Effector CD4-positive, alpha-beta T cell (primary cell): Measurements from ENCODE around the gene DTX3.
A peak's percentile ranks its signal among the peaks of the same experiment; 100 is the strongest.
"Not testable (repeated sequence)": the region's sequence is repeated elsewhere in the genome, so short reads cannot be mapped to it uniquely, and the experiment has no call there.

Source experiments
- DNase-seq: peaks from one replicate; pipeline ENCODE4 v3.0.0-alpha.2; 2020

Gene DTX3

GRCh38 chr12:57632958-57633840 is 28.6 kb downstream of the DTX3 start, which contains the start of gene B4GALNT1:
Gene B4GALNT1, minus strand, starts transcription at chr12:57633201. Its CDS starts 1,069 bp downstream, at chr12:57632132.
- DNase-seq: peak; percentile 44

- DNase-seq: not testable (repeated sequence)
Observed at GRCh38 chr12:57636731-57637130, 32.1 kb downstream of the DTX3 start.

DNA sequence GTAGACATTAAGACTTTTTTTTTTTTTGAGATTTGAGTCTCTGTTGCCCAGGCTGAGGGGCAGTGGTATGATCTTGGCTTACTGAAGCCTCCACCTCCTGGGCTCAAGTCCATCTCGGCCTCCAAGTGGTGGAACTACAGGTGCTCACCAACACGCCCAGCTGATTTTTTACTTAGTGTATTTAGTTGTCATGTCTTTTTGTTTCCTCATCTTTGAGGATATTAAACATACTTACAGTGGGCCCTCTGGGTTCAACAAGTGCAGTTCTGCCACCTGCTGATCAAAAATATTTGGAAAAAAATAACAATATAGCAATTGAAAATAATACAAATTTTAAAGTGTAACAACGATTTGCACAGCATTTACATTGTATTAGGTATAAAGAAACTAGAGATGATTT is 32.7 kb downstream of the DTX3 start:
- no peak for DNase-seq

- DNase-seq: no peak
Observed at GRCh38 chr12:57638096-57638495, 33.5 kb downstream of the DTX3 start.

- DNase-seq: no peak
Observed at GRCh38 chr12:57640175-57641042, 35.8 kb downstream of the DTX3 start.

- DNase-seq: no peak
Observed at GRCh38 chr12:57641699-57642442, 37.2 kb downstream of the DTX3 start.

GRCh38 chr12:57645990-57646658 is 41.5 kb downstream of the DTX3 start:
- not testable (repeated sequence) for DNase-seq

- DNase-seq: not testable (repeated sequence)
Observed at GRCh38 chr12:57646659-57647049, 42.0 kb downstream of the DTX3 start.

DNA sequence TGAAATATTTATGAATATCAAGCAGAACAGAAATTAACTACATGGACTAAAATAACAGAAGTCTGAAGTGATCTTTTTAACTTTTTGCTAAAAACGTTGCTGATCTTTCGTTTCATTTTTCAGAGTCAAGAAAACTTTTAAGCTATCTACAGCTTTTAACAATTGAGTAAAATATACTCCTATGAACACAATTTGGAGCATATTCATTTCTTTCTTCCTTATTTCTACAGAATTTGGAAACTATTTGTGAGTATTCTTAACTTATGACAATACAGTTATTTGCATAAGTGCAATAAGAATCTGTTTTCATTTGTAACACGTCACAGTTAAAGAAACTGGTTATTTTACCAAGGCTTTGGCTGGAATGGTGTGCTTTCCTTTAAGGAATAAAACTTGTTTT is 49.4 kb downstream of the DTX3 start:
- no peak for DNase-seq

DNA sequence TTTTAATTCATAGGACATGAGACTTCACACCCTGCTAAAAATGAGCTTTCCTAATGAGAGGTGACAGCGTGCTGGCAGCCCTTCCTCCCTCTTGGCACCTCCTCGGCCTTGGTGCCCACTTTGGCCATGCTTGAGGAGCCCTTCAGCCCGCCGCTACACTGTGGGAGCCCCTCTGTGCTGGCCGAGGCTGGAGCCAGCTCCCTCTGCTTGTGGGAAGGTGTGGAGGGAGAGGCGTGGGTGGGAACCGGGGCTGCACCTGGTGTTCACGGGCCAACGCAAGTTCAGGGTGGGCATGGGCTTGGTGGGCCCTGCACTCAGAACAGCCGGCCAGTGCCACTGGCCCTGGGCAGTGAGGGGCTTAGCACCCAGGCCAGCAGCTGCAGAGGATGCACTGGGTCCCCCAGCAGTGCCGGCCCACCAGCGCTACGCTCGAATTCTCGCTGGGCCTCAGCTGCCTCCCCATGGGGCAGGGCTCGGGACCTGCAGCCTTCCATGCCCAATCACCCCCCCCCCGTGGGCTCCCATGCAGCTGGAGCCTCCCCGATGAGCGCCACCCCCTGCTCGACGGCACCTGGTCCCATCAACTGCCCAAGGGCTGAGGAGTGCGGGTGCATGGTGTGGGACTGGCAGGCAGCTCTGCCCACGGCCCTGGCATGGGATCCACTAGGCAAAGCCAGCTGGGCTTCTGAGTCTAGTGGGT is 51.1 kb downstream of the DTX3 start:
- no peak for DNase-seq

DNA sequence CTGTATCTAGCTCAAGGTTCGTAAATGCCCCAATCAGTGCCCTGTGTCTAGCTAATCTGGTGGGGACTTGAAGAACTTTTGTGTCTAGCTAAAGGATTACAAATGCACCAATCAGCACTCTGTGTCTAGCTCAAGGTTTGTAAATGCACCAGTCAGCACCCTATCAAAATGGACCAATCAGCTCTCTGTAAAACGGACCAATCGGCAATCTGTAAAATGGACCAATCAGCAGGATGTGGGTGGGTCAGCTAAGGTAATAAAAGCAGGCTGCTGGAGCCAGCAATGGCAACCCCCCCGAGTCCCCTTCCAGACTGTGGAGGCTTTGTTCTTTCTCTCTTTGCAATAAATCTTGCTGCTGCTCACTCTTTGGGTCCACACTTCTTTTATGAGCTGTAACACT is 51.8 kb downstream of the DTX3 start:
- DNase-seq: not testable (repeated sequence)

- no peak for DNase-seq
Observed at GRCh38 chr12:57657744-57658143, 53.1 kb downstream of the DTX3 start.

DNA sequence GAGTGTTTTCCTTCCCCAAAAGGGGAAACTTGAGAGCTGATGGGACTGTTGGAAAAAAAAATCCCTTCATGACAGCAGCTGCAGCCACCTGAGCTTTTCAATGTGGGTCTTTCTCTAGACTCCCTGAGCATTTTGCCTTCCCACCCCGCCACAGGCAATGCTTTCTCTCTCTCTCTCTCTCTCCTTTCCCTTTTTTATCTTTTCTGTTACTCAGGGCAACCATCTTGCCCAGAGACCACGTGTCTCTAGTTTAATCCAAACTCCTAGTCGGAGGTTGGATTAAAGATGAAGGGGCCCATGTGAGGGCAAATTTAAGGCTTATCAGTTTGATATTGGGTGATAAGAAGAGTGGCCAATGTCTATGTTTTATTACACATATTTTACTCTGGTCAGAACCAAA is 54.3 kb downstream of the DTX3 start:
- DNase-seq: no peak
